Tibial nerve (tissue), 3 donors: ENCODE measurements around the gene TAF4.

Source experiments
- POLR2A ChIP-seq, 2 donors: fragments of 450-650 bp; IDR thresholded peaks; one replicate each; pipeline ENCODE4 v1.6.1; 2017; ENCODE audit warnings: antibody characterized with exemption in 2 of 2, mild to moderate bottlenecking in 2 of 2, moderate library complexity in 2 of 2
- TF ChIP-seq, protein P1 (sequence below), 5 experiments: fragments of 200-600 bp in 3 of 5; fragments of 450-650 bp in 2 of 5; sonication (generic) in 3 of 5; IDR thresholded peaks; one replicate each; pipeline ENCODE4 v1.5.1; 2016 to 2019; ENCODE audit warnings: antibody characterized with exemption in 5 of 5, mild to moderate bottlenecking in 3 of 5, moderate library complexity in 2 of 5

DNA sequence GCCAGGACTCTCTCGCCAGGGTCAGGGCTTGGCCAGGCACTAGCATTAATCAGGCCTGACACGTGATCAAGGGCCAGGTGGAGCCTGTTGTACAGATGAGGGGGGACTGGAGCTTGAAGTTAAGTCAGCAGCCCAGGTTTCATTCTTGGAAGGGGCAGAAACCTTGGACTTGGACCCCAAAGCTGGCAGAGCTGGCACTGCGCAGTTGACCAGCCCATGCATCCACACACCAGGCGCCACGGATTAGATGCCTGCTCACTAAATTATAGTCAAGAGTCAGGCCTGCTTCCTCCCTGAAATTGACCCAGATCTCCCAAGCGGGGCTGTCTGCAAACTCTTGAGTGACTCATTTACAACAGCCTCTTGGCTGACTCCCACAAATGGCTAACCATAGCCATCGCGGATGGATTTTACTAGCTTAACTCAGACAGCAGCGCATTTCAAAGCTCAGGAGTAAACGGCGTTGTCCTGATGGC lies 4.1 kb upstream of the TAF4 start:
- TF ChIP-seq POLR2A (IDR thresholded peaks at IDR 0.05) = no peak
- TF ChIP-seq, protein P1, sequence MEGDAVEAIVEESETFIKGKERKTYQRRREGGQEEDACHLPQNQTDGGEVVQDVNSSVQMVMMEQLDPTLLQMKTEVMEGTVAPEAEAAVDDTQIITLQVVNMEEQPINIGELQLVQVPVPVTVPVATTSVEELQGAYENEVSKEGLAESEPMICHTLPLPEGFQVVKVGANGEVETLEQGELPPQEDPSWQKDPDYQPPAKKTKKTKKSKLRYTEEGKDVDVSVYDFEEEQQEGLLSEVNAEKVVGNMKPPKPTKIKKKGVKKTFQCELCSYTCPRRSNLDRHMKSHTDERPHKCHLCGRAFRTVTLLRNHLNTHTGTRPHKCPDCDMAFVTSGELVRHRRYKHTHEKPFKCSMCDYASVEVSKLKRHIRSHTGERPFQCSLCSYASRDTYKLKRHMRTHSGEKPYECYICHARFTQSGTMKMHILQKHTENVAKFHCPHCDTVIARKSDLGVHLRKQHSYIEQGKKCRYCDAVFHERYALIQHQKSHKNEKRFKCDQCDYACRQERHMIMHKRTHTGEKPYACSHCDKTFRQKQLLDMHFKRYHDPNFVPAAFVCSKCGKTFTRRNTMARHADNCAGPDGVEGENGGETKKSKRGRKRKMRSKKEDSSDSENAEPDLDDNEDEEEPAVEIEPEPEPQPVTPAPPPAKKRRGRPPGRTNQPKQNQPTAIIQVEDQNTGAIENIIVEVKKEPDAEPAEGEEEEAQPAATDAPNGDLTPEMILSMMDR (IDR thresholded peaks at IDR 0.05) = no peak
